CD4-positive, CD25-positive, alpha-beta regulatory T cell (primary cell): ENCODE results near the gene SH3BP5. TPM values are rescaled to one million over a fixed set of nuclear protein-coding genes. Genes with fewer than 3 reads are reported as not detected.

Source experiments
- polyA plus RNA-seq, 4 donors: library from polyadenylated mRNA; unstranded; fragments of 300-500 nt; fragmentation: Illumina TruSeq; gene quantifications; one replicate each; pipeline ENCODE4 v1.2.3, GENCODE V29; 2021
- total RNA-seq: library from RNA; stranded (reverse); gene quantifications from one replicate; pipeline ENCODE4 v1.2.3, GENCODE V29; 2022

SH3BP5 gene
- total and polyA plus RNA-seq, 5 donors from 2014 or later, result 24.7 to 68.6 (median 32.8) TPM

Other genes with a start within 250 kb of the SH3BP5 start
- gene RBSN, start 233.4 kb downstream of the SH3BP5 start, total RNA-seq, result 41.0 TPM
- 10 to 100 TPM; 16.9 to 27.6 (median 19.7) TPM for gene RBSN, start 233.4 kb downstream of the SH3BP5 start, polyA plus RNA-seq
- gene CAPN7, start 126.3 kb downstream of the SH3BP5 start, total RNA-seq, result 62.3 TPM
- 10 to 100 TPM; 21.1 to 24.1 (median 21.7) TPM for gene CAPN7, start 126.3 kb downstream of the SH3BP5 start, polyA plus RNA-seq
- gene METTL6, start 95.0 kb upstream of the SH3BP5 start, total RNA-seq, result 9.4 TPM
- gene METTL6, start 95.0 kb upstream of the SH3BP5 start, polyA plus RNA-seq, result 10 to 100 TPM; 10.9 to 18.0 (median 16.1) TPM
- gene EAF1, start 95.0 kb upstream of the SH3BP5 start, total RNA-seq, result 27.9 TPM
- 10 to 100 TPM in 2 of 4 donors, 1 to 10 TPM in 2; 7.9 to 10.7 (median 9.7) TPM for gene EAF1, start 95.0 kb upstream of the SH3BP5 start, polyA plus RNA-seq
- 5.1 TPM for gene COLQ, start 189.1 kb upstream of the SH3BP5 start, total RNA-seq
- 1 to 10 TPM in 2 of 4 donors, under 1 TPM in 2; 0.60 to 1.2 (median 0.89) TPM for gene COLQ, start 189.1 kb upstream of the SH3BP5 start, polyA plus RNA-seq